GM18870 (cell line): ENCODE results near the gene PNPLA5.
"Not testable (repeated sequence)": the region's sequence is repeated elsewhere in the genome, so short reads cannot be mapped to it uniquely, and the experiment has no call there.

ENCODE experiments used
- ATAC-seq: cut with Tn5 transposase; IDR thresholded peaks from one replicate; pipeline ENCODE4 v1.9.1; 2021; ENCODE audit warnings: moderate library complexity; ENCODE audit not compliant: unreplicated experiment

Gene PNPLA5

GRCh38 chr22:43882122-43882767, 9.6 kb downstream of the PNPLA5 start:
- ATAC-seq: no peak

DNA sequence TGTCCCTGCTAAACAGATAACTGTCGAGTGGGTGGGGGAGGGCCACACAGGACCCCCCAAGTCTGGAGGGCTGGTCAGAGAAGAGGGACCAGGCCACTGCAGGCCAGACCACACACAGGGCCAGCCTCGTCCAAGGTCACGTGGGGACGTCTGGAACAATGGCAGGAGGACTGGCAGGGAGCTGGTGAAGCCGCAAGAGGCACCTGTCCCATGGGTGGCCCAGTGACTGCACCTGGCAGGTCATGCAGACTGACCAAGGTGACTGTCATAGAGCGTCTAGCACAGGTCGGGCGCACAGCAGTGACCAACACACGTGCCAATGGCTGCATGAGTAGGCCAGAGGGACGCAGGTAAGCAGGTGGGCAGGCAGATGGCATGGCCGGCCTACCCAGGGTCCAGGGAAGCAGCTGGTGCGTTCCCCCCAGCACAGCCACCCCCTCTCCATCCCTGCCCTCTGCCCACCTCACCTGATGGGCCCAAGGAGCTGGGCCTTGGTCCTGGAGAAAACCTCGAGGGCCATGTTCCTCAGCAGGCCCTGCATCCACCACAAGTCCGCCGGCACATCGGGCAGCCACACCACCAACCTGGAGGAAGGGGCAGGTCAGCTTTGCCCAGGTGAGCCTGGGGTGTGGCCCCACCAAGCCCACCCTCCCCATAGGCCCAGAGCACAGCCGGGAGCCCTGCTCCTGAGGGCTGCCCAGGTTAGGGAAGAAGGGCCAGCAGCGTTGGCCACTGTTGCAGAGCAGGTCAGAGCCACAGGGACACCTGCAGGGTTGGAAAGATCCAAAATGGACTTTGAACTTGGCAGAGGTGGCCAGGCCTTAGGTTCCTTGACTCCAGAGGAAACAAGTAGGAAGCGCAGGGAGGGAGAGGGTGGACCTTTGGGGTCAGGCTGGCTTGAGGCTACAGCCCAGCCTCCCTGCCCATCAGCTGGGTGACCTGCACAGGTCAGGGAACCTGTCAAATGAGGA, 10.4 kb downstream of the PNPLA5 start:
- ATAC-seq: no peak

- no peak for ATAC-seq
These were observed 11.2 kb downstream of the PNPLA5 start for GRCh38 chr22:43880541-43880991.

DNA sequence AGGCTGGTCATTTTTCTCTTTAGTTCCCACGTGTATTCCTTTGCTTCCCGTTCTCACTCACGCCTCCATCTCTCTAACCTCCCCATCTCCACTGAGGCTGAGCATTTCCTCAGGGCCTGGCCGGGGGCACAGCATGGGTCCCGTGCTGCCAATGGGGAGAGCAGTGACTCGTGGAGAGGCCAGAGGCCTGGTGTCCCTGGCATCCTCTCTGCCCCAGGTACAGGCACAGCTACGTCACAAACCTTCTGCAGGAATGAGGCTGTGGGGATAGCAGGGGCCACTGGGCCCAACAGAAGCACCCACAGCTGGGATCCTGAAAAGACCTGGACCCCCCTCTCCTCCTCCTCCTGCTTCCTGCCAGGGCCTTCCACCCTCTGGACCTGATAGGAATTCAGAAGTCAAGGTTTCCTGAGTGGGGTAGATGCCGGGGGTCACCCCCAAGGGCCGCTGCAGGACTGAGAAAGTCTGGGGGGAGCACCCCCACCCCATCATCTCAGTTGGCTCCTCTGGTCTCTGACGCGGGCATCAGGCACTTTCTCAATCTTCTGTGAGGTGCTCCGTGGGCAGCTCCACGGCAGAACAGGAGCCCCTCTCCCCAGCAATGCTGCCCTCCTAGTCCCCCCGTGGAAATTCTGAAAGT, 11.8 kb downstream of the PNPLA5 start:
- ATAC-seq: no peak

DNA sequence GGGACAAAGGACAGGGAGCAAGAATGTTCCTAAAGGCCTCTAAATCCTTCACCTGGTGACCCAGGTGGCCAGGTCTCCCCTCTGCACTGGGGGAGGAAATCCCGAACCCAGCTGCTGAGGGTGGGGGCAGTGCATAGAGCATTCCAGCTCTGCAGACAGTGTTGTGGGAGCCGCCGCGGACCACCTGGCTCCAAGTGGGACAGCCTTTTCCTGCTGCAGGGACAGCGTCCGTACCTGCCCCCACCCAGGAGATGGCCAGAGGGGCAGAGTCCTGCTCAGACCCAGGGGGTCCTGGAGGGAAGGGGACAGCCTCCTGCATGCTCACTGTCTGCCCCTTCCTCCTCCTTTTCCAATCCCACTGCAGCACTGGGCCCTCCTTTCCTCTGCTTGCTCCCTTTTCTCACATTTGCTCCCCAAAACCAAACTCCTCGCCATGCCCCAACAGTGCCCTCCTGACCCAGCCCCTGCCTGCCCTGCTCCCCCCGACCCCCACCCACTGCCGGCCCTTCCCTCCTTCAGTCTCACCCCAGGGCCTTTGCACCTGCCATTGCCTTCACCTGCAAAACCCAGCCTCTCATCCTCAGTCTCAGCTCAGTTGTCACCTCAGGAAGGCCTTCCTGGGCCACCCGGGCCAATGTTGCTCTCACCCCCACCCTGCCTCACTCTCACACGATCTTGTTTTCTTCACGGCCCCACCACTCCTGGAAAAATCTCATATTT, 12.8 kb downstream of the PNPLA5 start:
- ATAC-seq: no peak

- no peak for ATAC-seq
These were observed 13.6 kb downstream of the PNPLA5 start for GRCh38 chr22:43878079-43878795.

GRCh38 chr22:43876866-43877509, 14.8 kb downstream of the PNPLA5 start:
- ATAC-seq: no peak

GRCh38 chr22:43869799-43870198, 22.0 kb downstream of the PNPLA5 start:
- ATAC-seq: no peak

DNA sequence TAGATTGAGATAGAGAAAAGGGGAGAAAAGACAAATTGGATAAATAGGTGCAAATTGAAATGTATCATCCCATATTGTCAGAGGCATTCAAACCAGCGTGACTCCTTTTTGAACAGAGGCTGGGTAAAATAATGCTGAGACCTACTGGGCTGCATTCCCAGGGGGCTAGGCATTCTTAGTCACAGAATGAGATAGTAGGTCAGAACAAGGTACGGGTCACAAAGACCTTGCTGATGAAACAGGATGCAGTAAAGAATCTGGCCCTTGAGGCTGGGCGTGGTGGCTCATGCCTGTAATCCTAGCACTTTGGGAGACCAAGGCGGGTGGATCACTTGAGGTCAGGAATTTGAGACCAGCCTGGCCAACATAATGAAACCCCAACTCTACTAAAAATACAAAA, 22.8 kb downstream of the PNPLA5 start:
- not testable (repeated sequence) for ATAC-seq

DNA sequence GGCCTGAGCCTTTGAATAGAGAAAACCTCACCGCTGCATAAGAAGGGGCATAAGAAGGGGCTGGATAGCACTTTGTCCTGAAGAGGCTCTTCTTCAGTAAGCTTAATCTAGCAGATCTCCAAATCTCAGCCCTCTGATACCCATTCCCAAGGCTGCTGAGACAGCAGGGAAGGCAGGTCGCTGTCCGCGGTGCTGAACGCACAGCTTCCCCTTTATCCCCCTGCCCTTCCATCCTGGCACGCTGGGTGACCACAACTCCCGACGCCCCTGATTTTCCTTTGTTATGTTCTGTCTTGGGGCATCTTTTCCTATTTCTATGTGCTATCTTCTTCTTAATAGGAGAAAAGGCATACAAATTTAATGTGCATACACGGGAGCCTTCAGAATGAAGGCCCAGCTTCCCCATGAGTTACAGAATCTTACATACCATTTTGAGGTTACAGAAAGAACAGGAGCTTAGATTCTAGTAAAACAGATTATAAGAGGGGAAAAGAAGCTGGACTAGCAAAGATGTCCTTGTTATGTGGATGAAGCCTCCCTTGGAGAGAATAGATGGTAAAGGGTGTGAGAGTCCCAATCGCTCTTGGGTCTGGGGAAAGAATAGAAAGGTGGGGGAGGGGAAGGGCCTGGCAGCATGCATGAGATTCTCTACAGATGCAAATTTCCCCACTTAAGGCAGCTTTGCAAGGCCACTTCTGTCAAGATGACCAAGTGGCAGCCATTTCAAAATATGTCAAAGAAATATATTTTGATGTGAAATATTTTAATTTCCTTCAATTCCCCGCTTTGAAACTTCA, 23.8 kb downstream of the PNPLA5 start:
- no peak for ATAC-seq

DNA sequence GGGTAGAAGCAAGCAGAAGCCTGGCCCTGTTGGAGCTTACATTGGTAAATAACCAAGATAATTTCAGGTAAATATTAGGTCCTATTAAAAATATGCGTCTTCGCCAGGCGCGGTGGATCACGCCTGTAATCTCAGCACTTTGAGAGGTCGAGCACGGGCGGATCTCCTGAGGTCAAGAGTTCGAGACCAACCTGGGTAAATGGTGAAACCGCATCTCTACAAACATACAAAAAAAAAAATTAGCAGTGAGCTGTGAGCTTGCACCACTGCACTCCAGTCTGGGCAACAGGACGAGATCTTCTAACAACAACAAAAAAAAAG, 29.0 kb downstream of the PNPLA5 start:
- ATAC-seq: no peak

DNA sequence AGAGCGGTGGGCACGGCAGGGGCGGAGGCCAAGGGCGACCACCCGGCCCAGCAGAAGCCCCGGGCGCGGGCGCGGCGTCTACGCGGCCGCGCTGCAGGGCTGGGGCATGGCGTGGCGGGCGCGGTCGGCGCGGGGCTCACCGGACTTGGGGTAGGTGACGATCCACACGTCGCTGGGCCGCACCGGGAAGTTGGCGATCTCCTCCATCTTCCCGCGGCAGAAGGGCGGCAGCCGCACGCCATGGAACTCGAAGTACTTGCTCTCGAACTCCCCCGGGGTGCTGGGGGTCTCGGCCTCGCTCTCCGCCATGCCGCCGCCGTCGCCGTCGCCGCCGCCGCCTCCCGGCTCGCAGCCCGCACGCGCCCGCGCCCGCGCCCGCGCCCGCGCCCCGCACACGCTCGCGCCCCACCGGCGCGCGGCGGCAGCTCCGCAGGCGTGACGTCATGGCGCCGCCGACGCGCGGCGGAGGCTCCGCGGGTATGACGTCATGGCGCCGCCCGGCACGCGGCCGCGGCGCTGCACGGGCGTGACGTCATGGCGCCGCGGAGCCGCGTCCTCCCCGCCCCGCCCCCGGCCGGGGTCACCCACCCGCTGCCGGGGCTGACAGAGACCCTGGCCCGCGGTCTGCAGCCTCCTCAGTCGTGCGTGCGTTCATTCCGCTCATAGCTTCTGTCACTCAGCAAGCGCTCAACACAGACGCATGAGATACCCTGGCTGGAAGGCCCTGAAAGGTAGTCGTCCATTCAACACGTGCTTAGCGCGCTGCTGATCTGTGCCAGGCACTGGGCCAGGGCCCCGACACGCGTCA, 29.5 kb downstream of the PNPLA5 start, which contains the start of gene SULT4A1:
Gene SULT4A1 (minus strand): TSS at position 440 of the 808 bp plus-strand sequence. CDS start 131 bp downstream, at position 309.
- no peak for ATAC-seq

DNA sequence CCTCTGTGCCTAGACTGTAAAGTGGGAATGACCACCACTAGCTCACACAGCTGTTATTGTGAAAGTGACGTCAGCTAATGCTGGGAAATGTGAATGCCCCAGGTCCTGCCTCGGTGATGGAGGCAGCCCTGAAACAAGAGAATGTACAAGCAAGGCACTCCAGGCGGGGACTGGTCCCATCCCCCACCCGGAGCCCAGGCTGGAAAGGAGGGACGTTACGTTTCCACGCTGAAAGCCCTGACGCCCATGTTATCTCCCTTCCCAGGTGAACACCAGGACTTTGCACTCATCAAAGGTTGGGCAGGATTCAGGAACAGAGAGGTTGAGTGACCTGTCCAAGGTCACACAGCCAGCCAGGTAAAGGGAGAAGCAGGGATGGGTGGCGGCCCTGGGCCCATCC, 30.3 kb downstream of the PNPLA5 start:
- ATAC-seq: no peak

DNA sequence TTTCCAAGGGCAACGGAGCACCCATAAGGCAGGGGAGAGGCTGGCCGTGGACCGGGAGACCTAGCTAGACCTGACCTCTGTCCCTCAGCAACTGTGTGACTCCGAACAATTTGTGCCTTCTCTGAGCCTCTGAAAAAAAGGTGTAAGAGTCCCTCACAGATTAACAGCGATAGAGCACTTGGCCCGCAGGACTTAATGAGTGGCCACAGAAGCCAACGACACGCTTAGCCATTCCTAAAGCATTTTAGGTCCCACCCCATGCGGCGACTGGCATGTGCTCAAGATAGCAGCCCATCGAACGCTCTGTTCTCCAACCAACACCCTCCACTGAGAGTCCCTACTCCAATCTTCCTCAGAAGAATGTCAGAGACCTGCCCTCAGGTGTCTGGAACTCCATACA, 31.0 kb downstream of the PNPLA5 start:
- no peak for ATAC-seq

DNA sequence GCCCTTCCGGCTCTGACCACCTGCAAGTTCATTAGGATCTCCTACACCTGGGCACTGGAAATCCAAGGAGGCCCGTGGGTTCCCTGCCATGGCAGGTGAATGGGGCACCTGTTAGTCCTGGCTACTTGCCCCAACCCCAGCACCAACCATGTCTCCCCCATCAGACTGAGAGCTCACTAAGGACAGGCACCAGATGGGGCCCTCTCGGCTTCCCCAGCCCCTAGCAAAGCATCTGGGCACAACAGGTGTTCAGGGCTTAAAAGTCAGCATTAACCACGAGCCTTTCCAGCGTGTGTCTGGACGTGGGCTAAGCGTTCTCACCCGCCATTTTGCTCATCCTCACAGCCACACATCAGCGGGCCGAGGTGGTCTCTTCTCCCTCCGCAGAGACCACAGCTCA, 31.7 kb downstream of the PNPLA5 start:
- no peak for ATAC-seq

DNA sequence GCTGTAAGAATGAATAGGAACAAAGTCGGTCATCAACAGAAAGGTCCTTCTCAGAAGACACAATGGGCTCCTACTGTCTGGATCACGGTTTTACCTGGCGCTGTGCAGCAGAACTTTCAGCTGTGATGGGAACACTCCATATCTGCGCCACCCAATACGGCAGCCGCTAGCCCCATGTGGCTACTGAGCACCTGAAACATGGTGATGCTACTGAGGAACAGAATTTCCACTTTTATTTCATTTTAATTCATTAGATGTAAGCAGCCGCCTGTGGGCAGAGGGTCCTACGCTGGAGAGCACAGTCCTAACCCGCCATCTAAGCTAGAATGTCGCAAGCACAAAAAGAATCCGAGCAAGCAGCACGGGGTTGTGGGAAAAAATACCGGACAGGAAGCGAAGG, 32.2 kb downstream of the PNPLA5 start:
- ATAC-seq: no peak

GRCh38 chr22:43859176-43859575, 32.6 kb downstream of the PNPLA5 start:
- no peak for ATAC-seq

GRCh38 chr22:43858156-43858895, 33.5 kb downstream of the PNPLA5 start:
- ATAC-seq: no peak
